GM23338 (cell line): Measurements from ENCODE around the gene RUSF1. TPM values are rescaled to one million over a fixed set of nuclear protein-coding genes. Genes with fewer than 3 reads are reported as not detected.

Experiments
- ATAC-seq: fragments of 200-7000 bp; cut with Tn5 transposase; 3 replicates; pipeline ENCODE4 v1.9.1; 2020
- DNase-seq: peaks from one replicate; pipeline ENCODE4 v3.0.0-alpha.2; 2015; ENCODE audit warnings: low spot score
- H2AFZ ChIP-seq: fragments of 200-600 bp; sonication (generic); 2 replicates; pipeline ENCODE4 v1.8.0; 2016; ENCODE audit warnings: antibody characterized with exemption, mild to moderate bottlenecking, moderate library complexity
- H3F3A ChIP-seq: fragments of 200-600 bp; sonication (generic); replicated peaks from 2 replicates; pipeline ENCODE4 v1.8.0; 2017; ENCODE audit warnings: antibody characterized with exemption, mixed run types, low read depth
- H3K27ac ChIP-seq: fragments of 200-600 bp; sonication (generic); 2 replicates; pipeline ENCODE4 v1.6.1; 2016; ENCODE audit warnings: low read depth
- H3K27me3 ChIP-seq: fragments of 200-600 bp; sonication (generic); 2 replicates; pipeline ENCODE4 v1.8.0; 2016; ENCODE audit warnings: mild to moderate bottlenecking, mixed run types, moderate library complexity; ENCODE audit not compliant: insufficient read depth
- H3K36me3 ChIP-seq: fragments of 200-600 bp; sonication (generic); 2 replicates; pipeline ENCODE4 v1.8.0; 2016; ENCODE audit warnings: mild to moderate bottlenecking; ENCODE audit not compliant: insufficient read depth
- H3K4me1 ChIP-seq: fragments of 200-600 bp; sonication (generic); 2 replicates; pipeline ENCODE4 v1.8.0; 2016; ENCODE audit warnings: mild to moderate bottlenecking, moderate library complexity; ENCODE audit not compliant: insufficient read depth
- H3K4me2 ChIP-seq: fragments of 200-600 bp; sonication (generic); 2 replicates; pipeline ENCODE4 v1.7.1; 2017; ENCODE audit warnings: mixed run types
- H3K4me3 ChIP-seq: fragments of 200-600 bp; sonication (generic); 2 replicates; pipeline ENCODE4 v1.6.1; 2016; ENCODE audit warnings: mixed run types
- H3K79me2 ChIP-seq: fragments of 200-600 bp; sonication (generic); replicated peaks from 2 replicates; pipeline ENCODE4 v1.8.0; 2017; ENCODE audit warnings: mild to moderate bottlenecking; ENCODE audit not compliant: insufficient read depth
- H3K9me2 ChIP-seq: fragments of 200-600 bp; sonication (generic); 2 replicates; pipeline ENCODE4 v1.8.0; 2017; ENCODE audit not compliant: insufficient read depth
- H4K20me1 ChIP-seq: fragments of 200-600 bp; sonication (generic); replicated peaks from 2 replicates; pipeline ENCODE4 v1.8.0; 2017; ENCODE audit warnings: mild to moderate bottlenecking; ENCODE audit not compliant: insufficient read depth
- H3K27ac Mint-ChIP-seq: 2 replicates; pipeline ENCODE4 v1.8.0; 2020; ENCODE audit warnings: inconsistent platforms, mild to moderate bottlenecking, moderate library complexity, mixed read lengths
- H3K27me3 Mint-ChIP-seq: 3 replicates; pipeline ENCODE4 v1.8.0; 2022; ENCODE audit warnings: low read depth, mild to moderate bottlenecking, moderate library complexity, mixed read lengths, inconsistent platforms; ENCODE audit not compliant: insufficient read depth, poor library complexity
- H3K36me3 Mint-ChIP-seq: 3 replicates; pipeline ENCODE4 v1.8.0; 2021; ENCODE audit warnings: low read depth, mild to moderate bottlenecking, inconsistent platforms, moderate library complexity, mixed read lengths
- H3K4me1 Mint-ChIP-seq: 3 replicates; pipeline ENCODE4 v1.8.0; 2020; ENCODE audit warnings: mild to moderate bottlenecking, inconsistent platforms, mixed read lengths
- H3K4me3 Mint-ChIP-seq: 3 replicates; pipeline ENCODE4 v1.8.0; 2021; ENCODE audit warnings: moderate library complexity, mild to moderate bottlenecking, inconsistent platforms, mixed read lengths
- H3K9me3 Mint-ChIP-seq: 3 replicates; pipeline ENCODE4 v1.8.0; 2020; ENCODE audit warnings: moderate library complexity, mild to moderate bottlenecking, inconsistent platforms, mixed read lengths
- CREB1 ChIP-seq: fragments of 250-450 bp; sonication (Bioruptor Pico); IDR thresholded peaks from 2 replicates; pipeline ENCODE4 v1.5.0; 2020; ENCODE audit warnings: low read depth, mild to moderate bottlenecking, moderate library complexity
- EZH2 ChIP-seq: fragments of 200-600 bp; sonication (generic); IDR thresholded peaks from one replicate; pipeline ENCODE4 v1.8.0; 2017; ENCODE audit warnings: antibody characterized with exemption, mild to moderate bottlenecking, low read depth; ENCODE audit not compliant: unreplicated experiment
- EZH2phosphoT487 ChIP-seq: fragments of 200-600 bp; sonication (generic); IDR thresholded peaks from one replicate; pipeline ENCODE4 v1.8.1; 2018; ENCODE audit warnings: antibody characterized with exemption; ENCODE audit not compliant: unreplicated experiment
- JUNB ChIP-seq: IDR thresholded peaks from one replicate; pipeline ENCODE4 v1.6.1; 2016; ENCODE audit warnings: antibody characterized with exemption; ENCODE audit not compliant: unreplicated experiment
- NANOG ChIP-seq: IDR thresholded peaks from 2 replicates; pipeline ENCODE4 v1.6.1; 2016; ENCODE audit warnings: antibody characterized with exemption, borderline replicate concordance
- POLR2AphosphoS5 ChIP-seq: IDR thresholded peaks from 2 replicates; pipeline ENCODE4 v1.6.1; 2016; ENCODE audit warnings: antibody characterized with exemption, low read depth
- STAT1 ChIP-seq: IDR thresholded peaks from one replicate; pipeline ENCODE4 v1.6.1; 2016; ENCODE audit warnings: antibody characterized with exemption; ENCODE audit not compliant: unreplicated experiment
- ZNF114 ChIP-seq: fragments of 250-450 bp; sonication (Bioruptor Pico); IDR thresholded peaks from 2 replicates; pipeline ENCODE4 v1.5.0; 2020; ENCODE audit warnings: mild to moderate bottlenecking, moderate library complexity
- ZNF331 ChIP-seq: fragments of 250-450 bp; sonication (Bioruptor Pico); IDR thresholded peaks from 2 replicates; pipeline ENCODE4 v1.5.0; 2020; ENCODE audit warnings: low read depth, mild to moderate bottlenecking, moderate library complexity
- polyA plus RNA-seq: library from polyadenylated mRNA; unstranded; fragments of >200 nt; fragmentation: Nextera tagmentation; extraction: Ambion mirVana; gene quantifications from 2 replicates; pipeline ENCODE4 v1.2.1, GENCODE V29; 2016
- total RNA-seq: library from RNA; depleted of rRNA; stranded (reverse); fragments of >200 nt; shearing (Covaris generic); gene quantifications from 2 replicates; pipeline ENCODE4 v1.2.3, GENCODE V29; 2014
- TF ChIP-seq, protein P1 (sequence below): IDR thresholded peaks from one replicate; pipeline ENCODE4 v1.6.1; 2018; ENCODE audit warnings: antibody characterized with exemption; ENCODE audit not compliant: unreplicated experiment
- TF ChIP-seq, protein P2 (sequence below), 2 experiments: fragments of 200-600 bp in 1 of 2; sonication (generic) in 1 of 2; conservative IDR thresholded peaks; 2 replicates each; pipeline versions ENCODE4 v1.5.1 to v1.6.1; 2016 to 2017; ENCODE audit warnings: antibody characterized with exemption in 2 of 2, low read depth in 2 of 2, mild to moderate bottlenecking in 2 of 2, moderate library complexity in 1 of 2
- TF ChIP-seq, protein P3 (sequence below): fragments of 250-450 bp; sonication (Bioruptor Pico); IDR thresholded peaks from 2 replicates; pipeline ENCODE4 v1.5.0; 2020; ENCODE audit warnings: mild to moderate bottlenecking, moderate library complexity
- TF ChIP-seq, protein P4 (sequence below): IDR thresholded peaks from 2 replicates; pipeline ENCODE4 v1.6.1; 2016; ENCODE audit warnings: antibody characterized with exemption

The RUSF1 gene
- total and polyA plus RNA-seq, 2 experiments from 2014 or later, result 8.9 to 36.1 TPM

DNA sequence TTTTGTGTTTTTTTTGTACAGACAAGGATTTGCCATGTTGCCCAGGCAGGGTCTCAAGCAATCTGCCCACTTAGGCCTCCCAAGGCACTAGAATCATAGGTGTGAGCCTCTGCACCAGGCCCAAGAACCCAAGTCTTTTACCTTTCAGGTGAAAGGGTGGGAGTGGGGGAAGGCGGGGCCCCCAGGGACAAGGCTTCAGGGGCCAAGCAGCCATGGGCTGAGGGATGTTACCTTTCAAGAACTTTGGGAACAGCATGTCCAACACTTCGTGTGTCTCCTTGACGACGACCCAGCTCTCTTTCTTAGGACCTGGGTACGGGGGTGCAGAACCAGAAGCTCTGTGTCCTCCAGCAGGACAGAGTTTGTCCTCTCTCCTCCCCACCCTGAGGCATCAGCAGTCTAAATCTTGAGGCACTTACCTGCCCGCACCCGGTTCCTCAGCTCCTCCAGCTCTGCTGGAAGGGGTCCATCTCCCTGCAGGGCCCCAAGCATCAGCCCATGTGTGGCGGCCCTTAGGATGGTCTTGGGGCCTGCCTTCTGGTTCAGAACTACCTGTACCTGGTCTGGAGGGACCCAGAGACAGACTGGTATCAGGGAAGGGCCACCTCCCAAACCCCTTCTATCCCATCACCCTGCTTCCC, 16.3 kb downstream of the RUSF1 start:
- no peak overlapping the region for H3K4me2 ChIP-seq
- ATAC-seq (no peak), DNase-seq (no peak)
- no peaks in the 10 kb centered on the region for H3K4me1 ChIP-seq
- H3K4me1 Mint-ChIP-seq, result peaks cover 10% of the 10 kb centered on the region; the same call in 2 of the 3 replicates
- H3K27ac ChIP-seq, result no peak overlapping the region
- TF ChIP-seq, protein P1, sequence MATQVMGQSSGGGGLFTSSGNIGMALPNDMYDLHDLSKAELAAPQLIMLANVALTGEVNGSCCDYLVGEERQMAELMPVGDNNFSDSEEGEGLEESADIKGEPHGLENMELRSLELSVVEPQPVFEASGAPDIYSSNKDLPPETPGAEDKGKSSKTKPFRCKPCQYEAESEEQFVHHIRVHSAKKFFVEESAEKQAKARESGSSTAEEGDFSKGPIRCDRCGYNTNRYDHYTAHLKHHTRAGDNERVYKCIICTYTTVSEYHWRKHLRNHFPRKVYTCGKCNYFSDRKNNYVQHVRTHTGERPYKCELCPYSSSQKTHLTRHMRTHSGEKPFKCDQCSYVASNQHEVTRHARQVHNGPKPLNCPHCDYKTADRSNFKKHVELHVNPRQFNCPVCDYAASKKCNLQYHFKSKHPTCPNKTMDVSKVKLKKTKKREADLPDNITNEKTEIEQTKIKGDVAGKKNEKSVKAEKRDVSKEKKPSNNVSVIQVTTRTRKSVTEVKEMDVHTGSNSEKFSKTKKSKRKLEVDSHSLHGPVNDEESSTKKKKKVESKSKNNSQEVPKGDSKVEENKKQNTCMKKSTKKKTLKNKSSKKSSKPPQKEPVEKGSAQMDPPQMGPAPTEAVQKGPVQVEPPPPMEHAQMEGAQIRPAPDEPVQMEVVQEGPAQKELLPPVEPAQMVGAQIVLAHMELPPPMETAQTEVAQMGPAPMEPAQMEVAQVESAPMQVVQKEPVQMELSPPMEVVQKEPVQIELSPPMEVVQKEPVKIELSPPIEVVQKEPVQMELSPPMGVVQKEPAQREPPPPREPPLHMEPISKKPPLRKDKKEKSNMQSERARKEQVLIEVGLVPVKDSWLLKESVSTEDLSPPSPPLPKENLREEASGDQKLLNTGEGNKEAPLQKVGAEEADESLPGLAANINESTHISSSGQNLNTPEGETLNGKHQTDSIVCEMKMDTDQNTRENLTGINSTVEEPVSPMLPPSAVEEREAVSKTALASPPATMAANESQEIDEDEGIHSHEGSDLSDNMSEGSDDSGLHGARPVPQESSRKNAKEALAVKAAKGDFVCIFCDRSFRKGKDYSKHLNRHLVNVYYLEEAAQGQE, result no peak
- no peak for TF ChIP-seq CREB1
- TF ChIP-seq, protein P2, sequence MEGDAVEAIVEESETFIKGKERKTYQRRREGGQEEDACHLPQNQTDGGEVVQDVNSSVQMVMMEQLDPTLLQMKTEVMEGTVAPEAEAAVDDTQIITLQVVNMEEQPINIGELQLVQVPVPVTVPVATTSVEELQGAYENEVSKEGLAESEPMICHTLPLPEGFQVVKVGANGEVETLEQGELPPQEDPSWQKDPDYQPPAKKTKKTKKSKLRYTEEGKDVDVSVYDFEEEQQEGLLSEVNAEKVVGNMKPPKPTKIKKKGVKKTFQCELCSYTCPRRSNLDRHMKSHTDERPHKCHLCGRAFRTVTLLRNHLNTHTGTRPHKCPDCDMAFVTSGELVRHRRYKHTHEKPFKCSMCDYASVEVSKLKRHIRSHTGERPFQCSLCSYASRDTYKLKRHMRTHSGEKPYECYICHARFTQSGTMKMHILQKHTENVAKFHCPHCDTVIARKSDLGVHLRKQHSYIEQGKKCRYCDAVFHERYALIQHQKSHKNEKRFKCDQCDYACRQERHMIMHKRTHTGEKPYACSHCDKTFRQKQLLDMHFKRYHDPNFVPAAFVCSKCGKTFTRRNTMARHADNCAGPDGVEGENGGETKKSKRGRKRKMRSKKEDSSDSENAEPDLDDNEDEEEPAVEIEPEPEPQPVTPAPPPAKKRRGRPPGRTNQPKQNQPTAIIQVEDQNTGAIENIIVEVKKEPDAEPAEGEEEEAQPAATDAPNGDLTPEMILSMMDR (conservative IDR thresholded peaks at IDR 0.05; ENCODE audit: low read depth in 2 of 2), result no peak
- no peak for TF ChIP-seq STAT1
- TF ChIP-seq, protein P3, sequence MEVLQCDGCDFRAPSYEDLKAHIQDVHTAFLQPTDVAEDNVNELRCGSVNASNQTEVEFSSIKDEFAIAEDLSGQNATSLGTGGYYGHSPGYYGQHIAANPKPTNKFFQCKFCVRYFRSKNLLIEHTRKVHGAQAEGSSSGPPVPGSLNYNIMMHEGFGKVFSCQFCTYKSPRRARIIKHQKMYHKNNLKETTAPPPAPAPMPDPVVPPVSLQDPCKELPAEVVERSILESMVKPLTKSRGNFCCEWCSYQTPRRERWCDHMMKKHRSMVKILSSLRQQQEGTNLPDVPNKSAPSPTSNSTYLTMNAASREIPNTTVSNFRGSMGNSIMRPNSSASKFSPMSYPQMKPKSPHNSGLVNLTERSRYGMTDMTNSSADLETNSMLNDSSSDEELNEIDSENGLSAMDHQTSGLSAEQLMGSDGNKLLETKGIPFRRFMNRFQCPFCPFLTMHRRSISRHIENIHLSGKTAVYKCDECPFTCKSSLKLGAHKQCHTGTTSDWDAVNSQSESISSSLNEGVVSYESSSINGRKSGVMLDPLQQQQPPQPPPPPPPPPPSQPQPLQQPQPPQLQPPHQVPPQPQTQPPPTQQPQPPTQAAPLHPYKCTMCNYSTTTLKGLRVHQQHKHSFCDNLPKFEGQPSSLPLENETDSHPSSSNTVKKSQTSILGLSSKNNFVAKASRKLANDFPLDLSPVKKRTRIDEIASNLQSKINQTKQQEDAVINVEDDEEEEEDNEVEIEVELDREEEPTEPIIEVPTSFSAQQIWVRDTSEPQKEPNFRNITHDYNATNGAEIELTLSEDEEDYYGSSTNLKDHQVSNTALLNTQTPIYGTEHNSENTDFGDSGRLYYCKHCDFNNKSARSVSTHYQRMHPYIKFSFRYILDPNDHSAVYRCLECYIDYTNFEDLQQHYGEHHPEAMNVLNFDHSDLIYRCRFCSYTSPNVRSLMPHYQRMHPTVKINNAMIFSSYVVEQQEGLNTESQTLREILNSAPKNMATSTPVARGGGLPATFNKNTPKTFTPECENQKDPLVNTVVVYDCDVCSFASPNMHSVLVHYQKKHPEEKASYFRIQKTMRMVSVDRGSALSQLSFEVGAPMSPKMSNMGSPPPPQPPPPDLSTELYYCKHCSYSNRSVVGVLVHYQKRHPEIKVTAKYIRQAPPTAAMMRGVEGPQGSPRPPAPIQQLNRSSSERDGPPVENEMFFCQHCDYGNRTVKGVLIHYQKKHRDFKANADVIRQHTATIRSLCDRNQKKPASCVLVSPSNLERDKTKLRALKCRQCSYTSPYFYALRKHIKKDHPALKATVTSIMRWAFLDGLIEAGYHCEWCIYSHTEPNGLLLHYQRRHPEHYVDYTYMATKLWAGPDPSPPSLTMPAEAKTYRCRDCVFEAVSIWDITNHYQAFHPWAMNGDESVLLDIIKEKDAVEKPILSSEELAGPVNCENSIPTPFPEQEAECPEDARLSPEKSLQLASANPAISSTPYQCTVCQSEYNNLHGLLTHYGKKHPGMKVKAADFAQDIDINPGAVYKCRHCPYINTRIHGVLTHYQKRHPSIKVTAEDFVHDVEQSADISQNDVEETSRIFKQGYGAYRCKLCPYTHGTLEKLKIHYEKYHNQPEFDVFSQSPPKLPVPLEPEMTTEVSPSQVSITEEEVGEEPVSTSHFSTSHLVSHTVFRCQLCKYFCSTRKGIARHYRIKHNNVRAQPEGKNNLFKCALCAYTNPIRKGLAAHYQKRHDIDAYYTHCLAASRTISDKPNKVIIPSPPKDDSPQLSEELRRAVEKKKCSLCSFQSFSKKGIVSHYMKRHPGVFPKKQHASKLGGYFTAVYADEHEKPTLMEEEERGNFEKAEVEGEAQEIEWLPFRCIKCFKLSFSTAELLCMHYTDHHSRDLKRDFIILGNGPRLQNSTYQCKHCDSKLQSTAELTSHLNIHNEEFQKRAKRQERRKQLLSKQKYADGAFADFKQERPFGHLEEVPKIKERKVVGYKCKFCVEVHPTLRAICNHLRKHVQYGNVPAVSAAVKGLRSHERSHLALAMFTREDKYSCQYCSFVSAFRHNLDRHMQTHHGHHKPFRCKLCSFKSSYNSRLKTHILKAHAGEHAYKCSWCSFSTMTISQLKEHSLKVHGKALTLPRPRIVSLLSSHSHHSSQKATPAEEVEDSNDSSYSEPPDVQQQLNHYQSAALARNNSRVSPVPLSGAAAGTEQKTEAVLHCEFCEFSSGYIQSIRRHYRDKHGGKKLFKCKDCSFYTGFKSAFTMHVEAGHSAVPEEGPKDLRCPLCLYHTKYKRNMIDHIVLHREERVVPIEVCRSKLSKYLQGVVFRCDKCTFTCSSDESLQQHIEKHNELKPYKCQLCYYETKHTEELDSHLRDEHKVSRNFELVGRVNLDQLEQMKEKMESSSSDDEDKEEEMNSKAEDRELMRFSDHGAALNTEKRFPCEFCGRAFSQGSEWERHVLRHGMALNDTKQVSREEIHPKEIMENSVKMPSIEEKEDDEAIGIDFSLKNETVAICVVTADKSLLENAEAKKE (CRISPR knock-in tag), result no peak
- no peak for TF ChIP-seq ZNF331 (CRISPR knock-in tag)
- TF ChIP-seq, protein P4, sequence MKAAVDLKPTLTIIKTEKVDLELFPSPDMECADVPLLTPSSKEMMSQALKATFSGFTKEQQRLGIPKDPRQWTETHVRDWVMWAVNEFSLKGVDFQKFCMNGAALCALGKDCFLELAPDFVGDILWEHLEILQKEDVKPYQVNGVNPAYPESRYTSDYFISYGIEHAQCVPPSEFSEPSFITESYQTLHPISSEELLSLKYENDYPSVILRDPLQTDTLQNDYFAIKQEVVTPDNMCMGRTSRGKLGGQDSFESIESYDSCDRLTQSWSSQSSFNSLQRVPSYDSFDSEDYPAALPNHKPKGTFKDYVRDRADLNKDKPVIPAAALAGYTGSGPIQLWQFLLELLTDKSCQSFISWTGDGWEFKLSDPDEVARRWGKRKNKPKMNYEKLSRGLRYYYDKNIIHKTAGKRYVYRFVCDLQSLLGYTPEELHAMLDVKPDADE, result no peak
- no peak for TF ChIP-seq EZH2
- no peak for TF ChIP-seq EZH2phosphoT487
- TF ChIP-seq NANOG, result no peak
- no peak for TF ChIP-seq ZNF114 (CRISPR knock-in tag)
- no peak for TF ChIP-seq JUNB
- TF ChIP-seq POLR2AphosphoS5, result no peak
- peaks cover 30% of the 10 kb centered on the region for H3K36me3 Mint-ChIP-seq
- H3F3A ChIP-seq, result no peaks in the 10 kb centered on the region
- H3K4me3 Mint-ChIP-seq, result no peak overlapping the region
- peaks cover 33% of the 10 kb centered on the region for H3K27me3 Mint-ChIP-seq
- no peaks in the 10 kb centered on the region for H3K9me2 ChIP-seq
- no peaks in the 10 kb centered on the region for H3K36me3 ChIP-seq
- H3K27me3 ChIP-seq, result peaks cover 35% of the 10 kb centered on the region
- H3K4me3 ChIP-seq, result no peak overlapping the region
- H3K27ac Mint-ChIP-seq, result no peak overlapping the region
- no peak overlapping the region for H2AFZ ChIP-seq
- H3K79me2 ChIP-seq, result no peaks in the 10 kb centered on the region
- H3K9me3 Mint-ChIP-seq, result no peaks in the 10 kb centered on the region; the same call in 2 of the 3 replicates
- H4K20me1 ChIP-seq, result no peaks in the 10 kb centered on the region
